Dermis blood vessel endothelial cell (primary cell): ENCODE results near the gene ATP5MG. TPM values are rescaled to one million over a fixed set of nuclear protein-coding genes. Genes with fewer than 3 reads are reported as not detected.
"Not testable (repeated sequence)": the region's sequence is repeated elsewhere in the genome, so short reads cannot be mapped to it uniquely, and the experiment has no call there.

ENCODE experiments used
- DNase-seq: peaks from one replicate; pipeline ENCODE4 v3.0.0; 2010
- total RNA-seq: library from RNA; depleted of rRNA; stranded (reverse); fragments of >200 nt; gene quantifications from 2 replicates; pipeline ENCODE4 v1.2.3, GENCODE V29; 2014

The ATP5MG gene
- total RNA-seq, 1 donor from 2014 or later = 58.9 TPM

DNA sequence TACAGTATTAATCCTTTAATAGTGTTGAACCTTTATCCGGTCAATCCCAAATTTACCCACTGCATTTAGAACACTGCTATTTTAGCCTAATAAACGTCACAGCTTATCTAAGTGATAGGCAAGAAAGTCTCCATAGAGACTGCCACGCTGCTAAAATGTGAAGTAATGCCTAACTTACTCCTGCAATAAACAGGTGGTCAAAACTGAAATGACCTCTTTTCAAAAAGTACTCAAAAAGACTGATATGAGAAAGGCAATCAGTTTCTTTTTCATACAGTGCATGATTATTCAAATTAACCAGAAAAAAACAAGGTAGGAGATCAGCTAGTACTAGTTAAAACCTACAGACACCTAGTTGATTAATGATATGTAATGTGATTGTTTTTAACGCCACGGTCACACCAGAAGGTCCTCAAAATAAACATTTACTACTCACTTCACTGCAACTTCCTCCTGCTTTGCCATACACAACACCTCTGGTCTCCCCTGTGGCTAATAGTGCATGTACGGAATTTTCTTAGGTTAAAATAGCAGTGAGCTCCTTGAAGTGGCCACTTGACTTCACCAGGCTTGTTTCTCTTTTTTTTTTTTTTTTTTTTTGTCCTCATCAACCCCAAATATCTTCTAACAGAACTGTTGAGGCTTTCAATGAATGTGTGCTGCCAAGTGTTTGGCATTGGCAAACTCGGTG lies 8.8 kb downstream of the ATP5MG start:
- DNase-seq = no peak

DNA sequence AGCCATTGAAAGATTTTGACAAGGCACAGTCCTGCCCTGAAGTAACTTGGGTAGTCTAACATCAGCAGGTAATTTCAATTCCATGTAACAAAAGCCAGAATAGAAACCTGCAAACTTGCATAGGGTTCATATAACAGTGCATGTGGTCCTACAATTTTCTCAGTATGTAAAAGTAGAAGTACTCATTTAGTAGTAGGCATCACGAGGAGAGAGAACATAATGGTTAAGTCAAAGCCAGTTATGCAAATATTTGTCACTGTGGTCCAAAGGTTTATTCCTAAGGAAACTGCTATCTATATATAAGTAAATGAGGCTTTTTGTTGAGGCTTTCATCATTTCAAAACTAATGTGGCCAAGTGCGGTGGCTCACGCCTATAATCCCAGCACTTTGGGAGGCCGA lies 10.1 kb downstream of the ATP5MG start:
- no peak for DNase-seq

DNA sequence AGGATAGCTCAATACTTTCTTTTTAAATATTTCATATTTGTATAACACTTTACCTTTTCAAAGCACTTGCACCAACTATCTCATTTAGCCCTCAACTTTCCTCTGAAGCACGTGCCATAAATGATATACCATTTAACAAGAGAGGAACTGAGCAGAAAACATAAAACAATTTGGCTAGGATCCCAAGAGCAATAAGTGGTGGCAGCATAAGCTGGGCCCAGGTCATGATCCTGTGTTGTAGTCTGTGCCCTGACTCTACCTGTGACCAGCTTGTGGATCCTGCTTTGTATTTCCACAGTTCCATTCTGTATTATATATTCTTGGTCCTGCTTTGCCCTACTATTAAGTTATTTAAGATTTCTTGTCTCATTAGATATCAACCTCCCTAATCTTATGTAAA lies 11.5 kb downstream of the ATP5MG start:
- DNase-seq = no peak

DNA sequence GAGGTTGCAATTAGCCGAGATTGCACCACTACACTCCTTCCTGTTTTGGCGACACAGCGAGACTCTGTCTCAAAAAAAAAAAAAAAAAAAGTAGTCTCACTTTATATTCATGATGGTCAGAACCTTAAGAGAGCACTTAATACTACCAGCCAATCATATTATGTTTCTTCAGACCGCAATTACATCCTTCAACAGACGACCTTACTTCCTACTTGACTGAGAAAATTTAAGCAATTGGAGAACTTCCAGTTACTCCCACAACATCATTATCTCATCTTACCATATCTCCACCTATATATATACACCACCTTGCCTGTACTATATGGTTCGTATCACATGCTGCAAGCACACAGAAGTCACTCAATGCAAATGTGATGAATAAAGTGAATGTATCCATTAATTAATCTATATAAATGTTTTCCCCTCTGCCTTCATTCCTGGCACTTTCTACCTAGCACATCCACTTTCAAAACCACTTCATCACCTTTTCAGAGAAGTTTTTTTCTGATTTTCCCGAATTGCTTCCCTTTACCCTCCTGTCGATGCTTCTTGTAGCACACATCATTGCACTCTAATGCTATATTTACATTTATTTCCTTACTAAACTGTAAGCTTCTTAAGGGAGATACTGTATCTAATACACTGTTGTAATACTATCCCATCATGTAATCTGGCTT lies 13.8 kb downstream of the ATP5MG start:
- DNase-seq = no peak

DNA sequence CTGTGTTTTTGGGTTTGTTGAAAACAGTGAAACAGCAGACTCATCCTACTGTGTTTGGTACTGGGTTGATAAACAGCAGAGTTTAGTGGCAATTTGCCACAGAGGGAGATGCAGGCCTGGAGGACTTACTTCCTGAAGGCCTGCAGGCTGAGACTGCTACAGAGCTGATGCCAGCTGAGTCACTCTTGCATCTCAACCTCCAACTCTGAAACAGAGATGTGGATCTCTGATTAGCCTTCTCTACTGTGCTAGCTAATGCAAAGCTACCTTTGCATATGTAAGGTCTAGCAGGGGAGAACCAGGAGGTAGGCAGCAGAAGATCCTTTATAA lies 14.3 kb downstream of the ATP5MG start:
- DNase-seq = peak; percentile 87

DNA sequence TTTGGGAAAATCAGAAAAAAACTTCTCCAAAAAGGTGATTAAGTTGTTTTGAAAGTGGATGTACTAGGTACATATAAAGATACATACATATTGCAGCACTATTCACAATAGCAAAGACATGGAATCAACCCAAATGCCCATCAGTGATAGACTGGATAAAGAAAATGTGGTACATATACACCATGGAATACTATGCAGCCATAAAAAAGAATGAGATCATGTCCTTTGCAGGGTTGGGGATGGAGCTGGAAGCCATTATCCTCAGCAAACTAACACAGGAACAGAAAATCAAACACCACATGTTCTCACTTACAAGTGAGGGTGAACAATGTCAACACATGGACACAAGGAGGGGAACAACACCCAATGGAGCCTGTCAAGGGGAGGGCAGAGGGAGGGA lies 15.5 kb downstream of the ATP5MG start:
- not testable (repeated sequence) for DNase-seq

DNA sequence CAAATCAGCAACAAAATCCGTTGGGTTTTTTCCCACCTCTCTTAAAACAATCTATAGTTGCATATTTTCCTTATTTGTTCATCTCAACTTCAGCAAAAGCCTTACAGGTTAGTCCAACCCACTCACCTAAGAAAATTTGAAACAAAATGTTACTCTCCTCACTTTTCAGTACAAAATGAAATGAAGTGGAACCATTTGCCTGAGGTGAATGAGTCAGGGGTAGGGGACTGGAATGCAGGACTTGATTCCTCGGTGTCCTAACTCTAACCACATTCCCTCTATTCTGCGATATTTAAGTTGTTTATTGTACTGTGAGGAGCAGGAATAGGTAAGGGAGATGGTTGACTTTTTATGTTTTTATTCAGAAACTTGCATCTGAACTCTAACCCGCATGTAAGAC lies 16.4 kb downstream of the ATP5MG start:
- DNase-seq = no peak

DNA sequence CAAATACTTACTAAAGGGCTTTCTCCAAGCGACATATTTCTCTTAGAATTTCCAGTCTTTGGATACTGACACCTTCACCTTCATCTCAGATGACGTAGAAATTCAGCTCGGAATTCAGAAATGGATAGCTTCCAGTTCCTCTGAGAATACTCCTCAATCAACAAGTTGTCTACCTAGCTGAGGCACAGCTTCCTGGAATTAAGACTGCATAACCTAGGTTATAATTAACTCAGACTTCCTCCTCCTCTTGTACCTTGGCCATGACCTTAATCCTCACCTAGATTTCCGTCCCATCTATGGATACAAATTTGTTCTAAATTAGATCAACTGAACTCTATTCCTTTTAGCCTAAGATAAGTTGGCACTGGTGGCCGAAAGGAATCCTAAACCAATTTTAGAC lies 17.4 kb downstream of the ATP5MG start:
- DNase-seq = no peak

DNA sequence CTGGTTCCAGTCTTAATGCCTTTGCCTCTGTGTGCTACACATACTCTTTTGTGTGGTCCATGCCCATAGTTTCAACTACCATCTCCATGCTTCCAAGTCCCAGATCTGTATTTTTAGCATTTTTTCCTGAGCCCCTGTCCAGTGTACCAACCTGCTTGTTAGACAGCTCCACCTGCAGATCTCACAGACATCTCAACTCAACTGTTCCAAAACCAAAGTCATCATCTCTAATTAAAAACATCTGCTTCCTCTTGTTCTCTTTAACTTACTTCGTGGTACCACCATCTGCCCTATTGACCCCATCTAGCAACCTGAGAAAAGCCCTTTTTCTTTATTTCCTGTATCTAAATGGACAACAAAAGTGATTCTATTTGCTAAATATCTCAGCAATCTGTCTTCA lies 26.3 kb downstream of the ATP5MG start:
- no peak for DNase-seq

DNA sequence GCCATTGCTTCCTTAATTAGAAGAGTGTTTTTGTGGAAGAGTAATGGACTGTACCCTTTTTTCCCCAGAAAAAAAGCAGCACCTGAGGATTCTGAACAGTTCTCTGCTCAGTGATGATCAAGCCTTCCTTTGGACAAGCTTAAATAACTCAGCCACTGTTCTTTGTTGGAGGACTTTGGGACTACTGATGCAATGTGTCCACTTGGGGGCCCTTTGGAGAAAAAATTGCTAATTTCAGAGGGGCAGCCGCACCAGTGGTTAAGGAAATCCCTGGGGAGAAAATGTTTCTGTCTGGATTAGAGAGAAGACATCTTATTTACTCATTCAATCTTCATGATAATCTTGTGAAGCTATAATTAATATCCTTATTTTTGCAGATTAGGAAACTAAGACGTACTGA lies 29.6 kb downstream of the ATP5MG start:
- peak; percentile 12 for DNase-seq

DNA sequence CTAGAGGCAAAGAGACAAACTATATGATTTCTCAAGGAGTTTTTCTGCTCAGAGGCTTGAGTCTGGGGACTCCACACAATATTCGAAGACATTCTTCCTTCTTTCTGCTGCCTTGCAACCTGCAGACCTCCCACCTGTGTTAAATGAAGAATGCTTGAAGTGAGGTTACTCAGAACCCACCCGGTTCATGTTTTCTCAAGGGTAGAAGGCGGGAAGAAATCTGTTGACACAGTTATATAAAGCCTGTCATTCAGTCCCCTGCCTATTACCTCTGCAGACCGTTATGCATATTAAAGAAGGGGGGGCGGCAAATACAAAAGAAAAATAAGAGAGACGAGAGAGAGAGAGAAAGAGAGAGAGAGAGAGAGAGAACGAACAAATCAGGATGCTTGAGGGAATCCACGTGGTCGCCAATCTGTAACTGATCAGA lies 32.7 kb downstream of the ATP5MG start:
- DNase-seq = no peak

DNA sequence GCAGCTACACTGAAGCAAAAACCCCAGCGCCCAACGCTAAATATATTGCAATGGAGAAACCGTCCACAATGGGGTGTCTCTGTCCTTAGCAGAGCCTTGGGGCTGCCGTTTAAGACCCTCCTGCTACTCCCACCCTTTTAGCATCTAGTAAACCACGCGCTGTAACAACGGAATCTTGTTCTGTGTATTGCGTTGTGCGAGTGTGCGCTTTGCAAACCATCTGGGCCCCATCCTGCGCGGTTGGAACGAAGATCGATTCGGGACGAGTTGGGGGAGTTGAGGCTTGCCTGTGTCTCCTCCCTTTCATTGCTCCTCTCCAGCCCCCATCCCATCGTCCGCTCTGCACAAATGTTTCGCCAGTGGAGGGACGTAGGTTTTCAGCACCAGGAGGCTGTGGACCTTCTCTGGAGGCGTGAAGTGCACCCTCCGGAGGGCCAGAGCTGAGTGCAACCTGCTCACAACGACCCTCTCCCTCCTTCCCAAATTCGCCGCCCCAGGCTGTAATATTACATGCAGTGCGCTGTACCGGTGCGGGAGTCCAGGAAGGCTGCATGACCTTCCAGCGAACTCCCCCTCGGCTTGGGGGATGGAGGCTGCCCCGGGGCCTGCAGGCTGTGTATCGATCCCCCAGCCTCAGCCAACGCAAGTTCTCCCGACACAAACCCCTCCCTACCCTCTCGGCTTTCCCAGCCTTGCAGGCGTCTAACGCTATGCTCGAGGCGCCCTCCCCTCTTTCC lies 33.3 kb downstream of the ATP5MG start:
- peak; percentile 65 for DNase-seq

DNA sequence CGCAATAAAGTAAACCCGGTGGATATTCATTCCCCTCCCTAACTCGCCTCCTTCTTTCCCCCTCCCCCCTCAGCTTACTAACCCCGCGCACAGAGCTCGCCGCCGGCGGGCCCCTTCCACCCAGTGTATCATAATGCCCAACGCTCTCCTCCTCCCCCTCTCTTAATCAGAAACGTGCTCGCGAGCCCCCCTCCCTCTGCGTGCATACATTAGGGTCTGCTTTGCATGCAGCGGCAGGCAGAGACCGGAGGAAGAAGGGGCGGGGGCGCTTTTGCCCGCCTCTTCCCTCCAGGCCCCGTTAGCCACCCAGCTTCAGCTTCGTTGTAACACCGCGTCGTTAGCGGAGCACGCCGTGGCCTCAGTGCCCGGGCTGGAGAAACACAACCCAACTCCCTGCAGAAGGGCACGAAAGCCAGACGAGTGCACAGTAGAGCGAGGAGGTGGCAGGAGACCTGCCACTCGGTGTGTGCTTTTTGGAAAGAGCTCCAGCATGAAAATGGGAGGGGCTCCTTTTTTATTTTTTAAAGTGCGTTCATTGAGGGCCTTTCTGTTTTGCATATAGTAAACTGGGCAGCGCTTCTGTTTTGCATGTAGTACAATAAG lies 34.0 kb downstream of the ATP5MG start:
- DNase-seq = peak; percentile 66

DNA sequence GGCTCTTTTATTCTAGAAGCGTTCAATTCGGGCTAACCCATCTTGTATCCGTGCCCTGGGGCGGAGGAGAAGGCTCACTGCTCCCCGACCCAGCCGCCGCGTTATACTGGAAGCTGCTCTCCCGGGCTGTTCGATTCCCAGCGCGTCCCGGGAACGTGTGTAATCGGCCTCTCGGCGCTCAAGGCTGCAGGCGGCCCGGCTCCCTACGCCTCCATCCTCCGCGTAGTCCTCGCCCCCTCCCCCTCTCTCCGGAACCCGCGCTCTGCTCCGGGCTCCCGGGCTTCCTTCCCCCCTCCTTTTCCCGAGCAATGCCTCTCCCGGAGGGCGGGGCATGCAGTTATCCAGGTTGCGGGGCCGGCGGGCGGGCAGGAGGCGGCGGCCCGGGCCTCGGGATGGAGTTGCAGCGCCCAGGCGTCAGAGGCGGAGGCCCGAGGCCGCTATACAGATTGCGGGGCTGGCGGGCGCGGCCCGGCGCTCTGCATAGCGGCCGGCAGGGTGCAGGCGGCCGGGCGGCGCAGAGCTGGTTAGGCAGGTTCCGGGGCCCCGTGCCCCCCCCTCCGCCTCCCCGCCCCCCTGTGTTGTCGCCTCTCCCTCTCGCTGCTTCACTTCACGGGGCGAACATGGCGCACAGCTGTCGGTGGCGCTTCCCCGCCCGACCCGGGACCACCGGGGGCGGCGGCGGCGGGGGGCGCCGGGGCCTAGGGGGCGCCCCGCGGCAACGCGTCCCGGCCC lies 34.7 kb downstream of the ATP5MG start, which contains the start of gene KMT2A:
TSS of gene KMT2A (plus strand) at position 600 of the 732 bp plus-strand sequence. CDS start at position 621, 21 bp downstream.
- DNase-seq = peak; percentile 98

DNA sequence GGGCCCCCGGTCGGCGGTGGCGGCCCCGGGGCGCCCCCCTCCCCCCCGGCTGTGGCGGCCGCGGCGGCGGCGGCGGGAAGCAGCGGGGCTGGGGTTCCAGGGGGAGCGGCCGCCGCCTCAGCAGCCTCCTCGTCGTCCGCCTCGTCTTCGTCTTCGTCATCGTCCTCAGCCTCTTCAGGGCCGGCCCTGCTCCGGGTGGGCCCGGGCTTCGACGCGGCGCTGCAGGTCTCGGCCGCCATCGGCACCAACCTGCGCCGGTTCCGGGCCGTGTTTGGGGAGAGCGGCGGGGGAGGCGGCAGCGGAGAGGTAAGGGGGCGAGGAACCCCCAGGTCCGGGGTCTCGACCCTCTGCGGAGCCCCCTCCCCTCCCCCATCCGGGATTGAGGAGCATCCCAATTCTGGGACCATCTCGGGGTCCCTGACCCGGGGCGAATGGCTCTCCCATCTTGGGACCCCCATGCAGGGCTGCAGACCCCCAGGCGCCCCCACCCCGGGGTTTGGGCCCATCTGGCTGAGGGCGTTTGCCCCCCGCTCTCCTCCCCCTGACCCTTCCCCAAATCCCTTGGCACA lies 35.3 kb downstream of the ATP5MG start:
- DNase-seq = peak; percentile 39

DNA sequence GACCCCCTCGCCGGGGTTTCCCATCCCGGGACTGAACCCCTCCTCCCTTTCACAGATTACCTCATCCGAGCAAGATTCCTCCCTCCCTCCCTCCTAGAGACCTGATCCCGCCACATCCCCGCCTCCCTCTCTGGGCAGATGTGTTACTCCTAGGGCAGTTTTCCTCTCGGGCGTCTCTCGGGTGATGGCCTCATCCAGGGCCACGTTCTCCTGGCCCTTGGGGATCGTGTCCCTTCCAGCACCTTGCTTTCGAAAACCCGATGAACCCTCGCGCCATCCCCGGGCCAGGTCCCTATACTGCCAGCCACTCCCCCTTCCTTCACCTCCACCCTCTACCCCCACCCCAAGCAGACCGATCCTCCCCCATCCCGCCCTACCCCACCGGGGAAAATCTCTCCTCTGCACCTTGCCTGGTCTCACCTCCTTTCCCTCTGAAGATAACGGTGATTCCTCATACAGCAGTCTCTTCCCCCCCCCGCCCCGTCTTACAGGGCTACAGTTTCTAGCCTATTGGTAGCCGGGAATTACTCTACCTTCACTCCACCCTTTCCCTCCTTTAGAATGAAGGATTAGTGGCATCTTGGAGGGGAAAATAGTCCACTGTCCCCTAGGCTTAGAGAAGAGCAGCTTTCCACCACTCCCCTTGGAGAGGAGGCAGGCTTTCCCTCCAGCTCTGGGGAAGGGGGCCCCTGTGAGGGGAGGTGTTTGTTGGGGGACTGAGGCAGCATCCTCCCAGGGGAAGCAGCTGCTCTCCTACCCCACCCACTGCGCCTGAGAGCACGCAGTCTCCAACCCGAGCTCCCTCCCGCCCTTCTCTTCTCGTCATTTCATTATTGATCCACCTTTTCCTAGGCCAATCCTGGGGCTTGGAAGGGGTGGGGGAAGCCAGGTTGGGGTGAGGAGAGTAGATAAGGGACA lies 36.1 kb downstream of the ATP5MG start:
- DNase-seq = peak; percentile 45

DNA sequence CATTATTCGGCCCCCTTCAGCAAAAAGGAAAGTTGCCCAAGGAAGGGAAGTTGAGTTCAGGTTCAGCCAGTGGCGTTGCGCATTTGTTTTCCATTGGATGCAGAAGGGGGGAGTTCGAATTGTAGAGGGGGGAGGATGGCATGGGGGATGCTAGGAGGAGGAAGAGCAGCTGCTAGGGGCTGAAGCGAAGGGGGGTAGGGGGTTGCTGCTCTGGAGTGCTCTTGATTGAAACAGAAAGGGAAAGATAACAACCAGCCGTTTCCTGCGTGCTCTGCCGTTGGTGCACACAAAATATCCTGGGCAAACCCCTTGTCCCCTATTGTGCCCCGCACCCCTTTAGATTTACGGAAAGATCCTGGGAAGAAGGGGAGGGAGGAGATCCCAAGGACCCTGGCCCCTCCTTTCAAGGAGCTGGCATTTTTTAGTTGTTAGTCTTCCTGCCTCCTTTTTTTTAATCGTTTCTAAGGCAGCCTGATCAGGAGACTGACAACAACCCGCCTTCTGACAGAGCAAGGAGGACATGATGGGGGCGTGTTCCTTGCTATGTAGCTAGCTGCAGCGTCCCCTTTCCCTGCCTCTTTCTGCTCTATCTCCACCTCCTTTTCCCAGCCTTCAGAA lies 37.0 kb downstream of the ATP5MG start:
- peak; percentile 83 for DNase-seq

DNA sequence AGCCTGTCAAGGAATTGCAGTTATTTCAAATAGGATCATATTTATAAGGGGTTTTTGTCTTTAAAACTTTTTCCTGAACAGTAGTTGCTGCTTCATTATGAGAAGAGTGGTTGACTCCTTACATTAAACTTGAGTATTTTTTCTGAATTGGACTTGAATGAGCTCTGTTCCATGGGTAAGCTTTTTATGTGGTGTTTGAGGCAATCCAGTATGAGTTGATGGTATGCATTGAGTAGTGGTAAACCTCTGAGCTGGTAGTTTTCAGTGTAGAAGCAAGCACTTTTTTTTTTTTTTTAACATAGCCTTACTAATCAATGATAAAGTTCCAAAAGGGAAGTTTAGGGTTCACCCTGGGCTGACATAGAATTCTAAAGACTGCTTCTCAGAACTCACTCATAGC lies 38.2 kb downstream of the ATP5MG start:
- no peak for DNase-seq

DNA sequence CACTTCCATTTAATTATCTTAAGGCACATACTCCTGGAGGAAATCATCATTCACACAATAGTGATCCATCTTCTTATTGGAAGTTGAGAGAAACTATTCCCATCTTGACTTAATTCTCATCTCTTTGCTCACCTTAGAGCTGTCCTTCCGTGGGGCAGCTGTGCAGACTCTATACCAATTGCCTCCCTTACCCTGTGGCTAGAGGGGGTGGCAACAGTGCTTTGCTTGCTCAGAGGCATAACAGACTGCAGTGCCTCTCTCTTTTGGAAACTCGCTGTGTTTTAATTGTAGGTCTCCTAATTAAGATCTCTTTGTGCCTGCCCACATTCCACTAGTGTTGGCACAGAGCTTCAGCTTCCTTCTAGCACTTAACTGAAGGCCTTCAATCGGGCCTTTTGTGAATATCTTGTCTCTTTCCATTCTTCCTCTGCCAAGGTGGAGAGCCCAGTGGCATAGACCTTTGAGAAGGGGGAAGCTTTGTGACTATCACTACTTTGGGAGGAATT lies 40.4 kb downstream of the ATP5MG start:
- DNase-seq = no peak

DNA sequence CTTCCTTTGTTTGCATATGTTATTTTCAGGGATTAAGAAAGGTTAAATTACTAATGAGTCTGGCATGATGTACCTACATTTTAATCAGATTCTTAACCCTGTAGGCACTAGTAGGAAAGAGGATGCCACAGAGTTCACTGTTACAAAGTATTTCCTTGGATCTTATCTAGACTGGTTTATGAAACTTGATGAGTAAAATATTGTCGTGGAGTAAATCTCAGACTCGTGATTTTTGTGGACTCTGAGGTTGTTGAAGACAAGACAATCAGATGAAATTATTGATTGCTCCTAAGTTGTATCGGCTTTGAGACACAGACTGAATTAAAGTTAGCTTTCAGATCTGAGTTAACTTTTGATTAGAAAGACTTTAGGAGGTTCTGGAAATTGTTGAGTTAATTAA lies 40.9 kb downstream of the ATP5MG start:
- DNase-seq = no peak
